ENCODE results near the gene CKAP2. TPM values are rescaled to one million over a fixed set of nuclear protein-coding genes. Genes with fewer than 3 reads are reported as not detected.

The CKAP2 gene
- total RNA-seq, 4 donors from 2014 or later = 6.0 to 16.3 (median 7.5) TPM

GRCh38 chr13:52450012-52450792, 5.1 kb upstream of the CKAP2 start, which contains the start of gene VPS36:
Gene VPS36, minus strand, starts transcription at chr13:52450634. Its CDS starts 40 bp downstream, at chr13:52450594.
- intact Hi-C loops (cut with DNase I; ENCODE audit: low total_unique reads) = no loop called here
- peaks cover 8 to 39% (median 27%) of the 10 kb centered on the region in 4 donors for H3K4me1 ChIP-seq

GRCh38 chr13:52450793-52451116, 4.5 kb upstream of the CKAP2 start:
- H3K4me1 ChIP-seq = peaks cover 8 to 39% (median 27%) of the 10 kb centered on the region in 4 donors
- H3K27ac ChIP-seq = peak overlapping the region; percentile 94 to 99 (median 96)
- in situ Hi-C loops (cut with MboI; ENCODE audit: low pct_ligation_motif_present in 1 of 4, low pct_unique_long_range_greater_than_20kb in 1 of 4, low sequenced_read_pairs in 3 of 4) (loop anchor here in 3 of 4 donors (25.0 kb wide), 3 partner anchors 212 to 438 kb away; partner anchors contain the start of genes SUGT1 (in 2 of the 3), ALG11 (in 1 of the 3), ATP7B (in 1 of the 3) and UTP14C (in 1 of the 3)), intact Hi-C loops (cut with DNase I; ENCODE audit: low total_unique reads) (no loop called here)
- 7 to 33% methylated on average over 2 to 7 of the region's 8 CpGs for WGBS, 2 donors (ENCODE audit: low coverage in 1 of 2)
- TF ChIP-seq EP300 (IDR thresholded peaks at IDR 0.05; ENCODE audit: low read depth) = no peak
- no peak for TF ChIP-seq POLR2AphosphoS5 (IDR thresholded peaks at IDR 0.05)
- TF ChIP-seq POLR2A (IDR thresholded peaks at IDR 0.05) = no peak
- peak in 1 of 5 experiments; percentile 83 for TF ChIP-seq CTCF (IDR thresholded peaks at IDR 0.05)
- no peak for DNase-seq
- H3K9me3 ChIP-seq = no peaks in the 10 kb centered on the region
- H3K27me3 ChIP-seq = no peaks in the 10 kb centered on the region
- H3K4me3 ChIP-seq = peak overlapping the region in 2 of 4 donors; percentile 66 to 97
- no peaks in the 10 kb centered on the region for H3K36me3 ChIP-seq

More at GRCh38 chr13:52450012-52450792, 5.1 kb upstream of the CKAP2 start, which contains the start of gene VPS36:
- H3K4me3 ChIP-seq = peak within 1 kb of the TSS; percentile 61 to 97 (median 67)
- H3K9me3 ChIP-seq = no peaks in the 10 kb centered on the region
- peak; percentile 98 for DNase-seq
- no peaks in the 10 kb centered on the region for H3K36me3 ChIP-seq
- peak within 1 kb of the TSS; percentile 94 to 99 (median 96) for H3K27ac ChIP-seq
- H3K27me3 ChIP-seq = no peaks in the 10 kb centered on the region
- in situ Hi-C loops (cut with MboI; ENCODE audit: low pct_ligation_motif_present in 1 of 4, low pct_unique_long_range_greater_than_20kb in 1 of 4, low sequenced_read_pairs in 3 of 4) = loop anchor here in 3 of 4 donors (25.0 kb wide), 3 partner anchors 212 to 438 kb away; partner anchors contain the start of genes SUGT1 (in 2 of the 3), ALG11 (in 1 of the 3), ATP7B (in 1 of the 3) and UTP14C (in 1 of the 3)
- peak in 4 of 5 experiments; percentile 98 to 100 (median 100) for TF ChIP-seq CTCF (IDR thresholded peaks at IDR 0.05)
- peak; percentile 94 for TF ChIP-seq POLR2A (IDR thresholded peaks at IDR 0.05)
- no peak for TF ChIP-seq EP300 (IDR thresholded peaks at IDR 0.05; ENCODE audit: low read depth)
- TF ChIP-seq POLR2AphosphoS5 (IDR thresholded peaks at IDR 0.05) = peak; percentile 75 to 96 (median 95)
- WGBS, 2 donors (ENCODE audit: low coverage in 1 of 2) = 0% methylated on average over 37 of the region's 105 CpGs; no CpG with 5 or more reads in 1 of the 2 donors

GRCh38 chr13:52451135-52451804, 4.0 kb upstream of the CKAP2 start:
- no peak overlapping the region for H3K4me3 ChIP-seq

GRCh38 chr13:52452470-52452869, 2.8 kb upstream of the CKAP2 start:
- Histone ChIP-seq H3K27me3 (no peaks in the 10 kb centered on the region), H3K27ac (no peak overlapping the region), H3K9me3 (no peaks in the 10 kb centered on the region), H3K4me1 (peaks cover 13 to 47% (median 34%) of the 10 kb centered on the region in 4 donors), H3K36me3 (no peaks in the 10 kb centered on the region), H3K4me3 (no peak overlapping the region)
- no peak for TF ChIP-seq CTCF (IDR thresholded peaks at IDR 0.05)
- intact Hi-C loops (cut with DNase I; ENCODE audit: low total_unique reads) = no loop called here
- 77 to 78% methylated on average over 2 of the region's 2 CpGs for WGBS, 2 donors (ENCODE audit: low coverage in 1 of 2)
- DNase-seq = no peak
- in situ Hi-C loops (cut with MboI; ENCODE audit: low pct_ligation_motif_present in 1 of 4, low pct_unique_long_range_greater_than_20kb in 1 of 4, low sequenced_read_pairs in 3 of 4) = loop anchor here in 3 of 4 donors (25.0 kb wide), 3 partner anchors 210 to 440 kb away; partner anchors contain the start of genes SUGT1 (in 2 of the 3), ALG11 (in 1 of the 3), ATP7B (in 1 of the 3) and UTP14C (in 1 of the 3)

More at GRCh38 chr13:52451135-52451804, 4.0 kb upstream of the CKAP2 start:
- no peaks in the 10 kb centered on the region for H3K36me3 ChIP-seq
- no peak for TF ChIP-seq POLR2A (IDR thresholded peaks at IDR 0.05)
- DNase-seq = no peak
- intact Hi-C loops (cut with DNase I; ENCODE audit: low total_unique reads) = no loop called here
- no peaks in the 10 kb centered on the region for H3K27me3 ChIP-seq
- H3K4me1 ChIP-seq = peaks cover 8 to 43% (median 30%) of the 10 kb centered on the region in 4 donors
- no peaks in the 10 kb centered on the region for H3K9me3 ChIP-seq
- H3K27ac ChIP-seq = peak overlapping the region in 2 of 4 donors; percentile 94 to 97
- 76 to 89% methylated on average over 14 to 24 of the region's 24 CpGs for WGBS, 2 donors (ENCODE audit: low coverage in 1 of 2)
- in situ Hi-C loops (cut with MboI; ENCODE audit: low pct_ligation_motif_present in 1 of 4, low pct_unique_long_range_greater_than_20kb in 1 of 4, low sequenced_read_pairs in 3 of 4) = loop anchor here in 3 of 4 donors (25.0 kb wide), 3 partner anchors 211 to 439 kb away; partner anchors contain the start of genes SUGT1 (in 2 of the 3), ALG11 (in 1 of the 3), ATP7B (in 1 of the 3) and UTP14C (in 1 of the 3)
